PFSK-1 (cell line): ENCODE results near the gene SCML1.

Experiments
- FOXP2 ChIP-seq: optimal IDR thresholded peaks from 2 replicates; pipeline ENCODE3; 2011; ENCODE audit warnings: borderline replicate concordance, control low read depth, inconsistent platforms; ENCODE audit not compliant: insufficient read depth; ENCODE audit errors: extremely low read length, extremely low read depth
- POLR2AphosphoS5 ChIP-seq: IDR thresholded peaks from 2 replicates; pipeline ENCODE4 v1.6.1; 2012; ENCODE audit warnings: low read depth, mild to moderate bottlenecking, control low read depth, low read length, moderate library complexity
- REST ChIP-seq, 2 experiments: IDR thresholded peaks; 2 replicates each; pipeline versions ENCODE4 v1.6.1 to v1.8.0; 2011 to 2012; ENCODE audit warnings: low read depth in 2 of 2, low read length in 2 of 2, control low read depth in 1 of 2, inconsistent platforms in 1 of 2, mild to moderate bottlenecking in 1 of 2, moderate library complexity in 1 of 2; ENCODE audit not compliant: insufficient read depth in 1 of 2
- TAF1 ChIP-seq: IDR thresholded peaks from 2 replicates; pipeline ENCODE4 v1.6.1; 2012; ENCODE audit warnings: low read length, control low read depth, borderline replicate concordance; ENCODE audit not compliant: insufficient read depth

DNA sequence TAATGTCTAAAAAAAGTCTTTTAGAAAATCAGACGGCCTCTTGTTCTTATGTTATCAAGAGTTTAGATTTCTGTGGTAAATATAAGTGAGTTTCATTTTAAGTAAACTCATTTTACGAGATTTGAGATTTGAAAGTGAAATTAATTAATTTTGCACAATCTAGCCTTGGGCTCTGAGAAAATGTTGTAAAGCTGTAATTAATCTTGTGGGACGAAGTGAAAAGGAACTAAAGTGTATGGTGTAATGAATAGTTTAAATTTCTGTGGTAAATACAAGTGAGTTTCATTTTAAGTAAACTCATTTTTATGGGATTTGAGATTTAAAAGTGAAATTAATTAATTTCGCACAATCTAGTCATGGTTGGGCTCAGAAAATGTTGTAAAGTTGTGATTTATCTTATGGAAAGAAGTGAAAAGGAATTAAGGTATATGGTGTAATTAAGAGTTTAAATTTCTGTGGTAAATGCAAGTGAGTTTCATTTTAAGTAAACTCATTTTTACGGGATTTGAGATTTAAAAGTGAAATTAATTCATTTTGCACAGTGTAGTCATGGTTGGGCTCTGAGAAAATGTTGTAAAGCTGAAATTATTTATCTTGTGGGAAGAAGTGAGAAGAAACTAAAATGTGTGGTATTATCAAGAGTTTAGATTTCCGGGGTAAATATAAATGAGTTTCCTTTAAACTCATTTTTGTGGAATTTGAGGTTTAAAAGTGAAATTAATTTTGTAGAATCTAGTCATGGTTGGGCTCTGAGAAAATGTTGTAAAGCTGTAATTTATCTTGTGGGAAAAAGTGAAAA, 1.6 kb downstream of the SCML1 start:
- TF ChIP-seq POLR2AphosphoS5 (no peak), TAF1 (no peak), REST (IDR thresholded peaks at IDR 0.05; ENCODE audit: insufficient read depth in 1 of 2, low read depth in 2 of 2, low read length in 2 of 2) (no peak), FOXP2 (no peak)
